Fibroblast of peridontal ligament (primary cell): Measurements from ENCODE around the gene MYBPC1.
"Not testable (repeated sequence)": the region's sequence is repeated elsewhere in the genome, so short reads cannot be mapped to it uniquely, and the experiment has no call there.

Source experiments
- DNase-seq: peaks from one replicate; pipeline ENCODE4 v3.0.0-alpha.2; 2010; ENCODE audit errors: extremely low read depth

Gene MYBPC1, protein sequence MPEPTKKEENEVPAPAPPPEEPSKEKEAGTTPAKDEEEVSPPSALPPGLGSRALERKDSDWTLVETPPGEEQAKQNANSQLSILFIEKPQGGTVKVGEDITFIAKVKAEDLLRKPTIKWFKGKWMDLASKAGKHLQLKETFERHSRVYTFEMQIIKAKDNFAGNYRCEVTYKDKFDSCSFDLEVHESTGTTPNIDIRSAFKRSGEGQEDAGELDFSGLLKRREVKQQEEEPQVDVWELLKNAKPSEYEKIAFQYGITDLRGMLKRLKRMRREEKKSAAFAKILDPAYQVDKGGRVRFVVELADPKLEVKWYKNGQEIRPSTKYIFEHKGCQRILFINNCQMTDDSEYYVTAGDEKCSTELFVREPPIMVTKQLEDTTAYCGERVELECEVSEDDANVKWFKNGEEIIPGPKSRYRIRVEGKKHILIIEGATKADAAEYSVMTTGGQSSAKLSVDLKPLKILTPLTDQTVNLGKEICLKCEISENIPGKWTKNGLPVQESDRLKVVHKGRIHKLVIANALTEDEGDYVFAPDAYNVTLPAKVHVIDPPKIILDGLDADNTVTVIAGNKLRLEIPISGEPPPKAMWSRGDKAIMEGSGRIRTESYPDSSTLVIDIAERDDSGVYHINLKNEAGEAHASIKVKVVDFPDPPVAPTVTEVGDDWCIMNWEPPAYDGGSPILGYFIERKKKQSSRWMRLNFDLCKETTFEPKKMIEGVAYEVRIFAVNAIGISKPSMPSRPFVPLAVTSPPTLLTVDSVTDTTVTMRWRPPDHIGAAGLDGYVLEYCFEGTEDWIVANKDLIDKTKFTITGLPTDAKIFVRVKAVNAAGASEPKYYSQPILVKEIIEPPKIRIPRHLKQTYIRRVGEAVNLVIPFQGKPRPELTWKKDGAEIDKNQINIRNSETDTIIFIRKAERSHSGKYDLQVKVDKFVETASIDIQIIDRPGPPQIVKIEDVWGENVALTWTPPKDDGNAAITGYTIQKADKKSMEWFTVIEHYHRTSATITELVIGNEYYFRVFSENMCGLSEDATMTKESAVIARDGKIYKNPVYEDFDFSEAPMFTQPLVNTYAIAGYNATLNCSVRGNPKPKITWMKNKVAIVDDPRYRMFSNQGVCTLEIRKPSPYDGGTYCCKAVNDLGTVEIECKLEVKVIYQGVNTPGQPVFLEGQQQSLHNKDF

DNA sequence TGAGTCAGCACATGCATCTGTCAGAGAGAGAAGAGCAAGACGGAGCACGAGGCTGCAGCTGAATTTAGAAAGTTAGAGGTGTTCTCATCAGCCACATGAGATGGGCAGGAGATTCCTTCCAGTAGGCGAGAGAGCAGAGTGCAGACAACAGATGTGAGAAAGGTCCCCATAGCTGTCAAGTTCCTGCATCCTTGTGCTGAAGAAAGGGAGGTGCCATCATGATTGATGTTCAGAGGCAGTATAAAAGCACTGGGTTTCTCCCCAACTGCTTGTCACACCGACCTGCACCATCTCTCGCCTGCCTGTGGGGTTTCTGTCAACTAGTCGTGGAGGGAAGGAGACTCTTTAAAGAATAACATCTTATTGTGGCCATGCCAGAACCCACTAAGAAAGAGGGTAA lies at the start of gene MYBPC1:
MYBPC1 (plus strand) TSS at position 272 of the 400 bp plus-strand sequence; CDS start at position 372, 100 bp downstream.
- DNase-seq = no peak

DNA sequence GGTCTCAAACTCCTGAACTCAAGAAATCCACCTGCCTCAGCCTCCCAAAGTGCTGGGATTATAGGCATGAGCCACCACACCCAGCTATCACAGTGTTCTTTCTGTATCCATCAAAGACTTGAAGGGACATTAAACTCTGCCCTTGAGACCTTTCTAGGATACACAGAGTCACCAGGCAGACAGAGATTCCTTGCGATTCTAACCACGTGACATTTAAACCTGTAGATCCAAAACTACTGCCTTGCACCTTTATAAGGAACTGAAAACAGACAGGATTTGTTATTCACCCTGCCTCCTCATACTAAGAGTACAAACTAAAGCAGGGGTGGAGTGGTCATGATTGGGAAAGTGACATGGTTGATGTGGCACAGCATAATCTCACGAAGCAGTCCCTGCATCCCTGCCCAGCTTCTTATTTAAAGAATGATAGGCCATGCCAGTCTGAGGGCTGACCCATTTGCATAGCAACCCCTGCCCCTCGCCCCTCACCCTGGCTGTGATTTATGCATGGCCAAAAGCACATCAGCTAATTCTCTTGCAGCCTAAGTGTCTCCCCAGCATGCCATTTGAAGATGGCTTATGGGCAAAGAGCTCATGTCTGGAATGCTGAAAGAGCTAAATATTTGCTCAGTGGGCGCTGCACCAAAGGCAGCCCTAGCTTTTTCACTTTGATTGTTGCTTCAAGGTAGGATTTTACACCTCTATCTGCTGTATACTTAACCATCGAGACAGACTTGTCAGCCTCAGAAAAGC lies 43.2 kb upstream of the MYBPC1 start:
- no peak for DNase-seq

DNA sequence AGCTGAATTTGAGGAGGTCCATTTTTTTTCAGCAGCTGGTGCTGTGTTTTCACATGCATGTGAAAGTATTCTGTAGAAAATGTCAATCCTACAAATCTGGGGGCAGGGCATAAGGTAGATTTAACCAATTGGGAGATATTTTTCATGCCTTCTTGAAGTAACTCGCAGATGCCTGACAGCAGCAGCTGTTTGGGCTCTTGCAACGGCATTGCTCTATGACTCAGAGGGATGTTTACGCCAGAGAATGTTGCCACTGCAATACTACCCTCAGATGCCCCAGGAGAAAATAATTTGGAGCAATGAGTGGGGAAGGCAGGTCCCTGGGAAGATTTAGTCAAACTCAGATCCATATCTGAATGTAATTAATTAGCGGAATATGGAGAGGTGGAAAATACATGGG lies 42.5 kb upstream of the MYBPC1 start:
- peak; percentile 18 for DNase-seq

DNA sequence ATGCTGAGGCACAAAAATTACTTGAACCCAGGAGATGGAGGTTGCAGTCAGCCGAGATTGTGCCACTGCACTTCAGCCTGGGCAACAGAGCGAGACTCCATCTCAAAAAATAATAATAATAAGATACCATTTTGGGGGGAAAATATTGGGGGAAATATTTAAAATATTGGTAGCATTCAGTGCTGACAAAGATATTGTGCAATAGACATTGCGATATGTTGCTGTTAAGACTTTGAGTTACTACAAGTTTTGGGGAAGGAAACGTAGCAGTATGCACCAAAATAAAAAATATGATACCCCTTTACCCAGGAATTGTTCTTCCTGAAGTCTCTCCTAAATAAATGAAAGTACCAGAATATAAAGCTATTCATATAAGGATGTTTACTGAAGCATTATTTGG lies 37.7 kb upstream of the MYBPC1 start:
- no peak for DNase-seq

DNA sequence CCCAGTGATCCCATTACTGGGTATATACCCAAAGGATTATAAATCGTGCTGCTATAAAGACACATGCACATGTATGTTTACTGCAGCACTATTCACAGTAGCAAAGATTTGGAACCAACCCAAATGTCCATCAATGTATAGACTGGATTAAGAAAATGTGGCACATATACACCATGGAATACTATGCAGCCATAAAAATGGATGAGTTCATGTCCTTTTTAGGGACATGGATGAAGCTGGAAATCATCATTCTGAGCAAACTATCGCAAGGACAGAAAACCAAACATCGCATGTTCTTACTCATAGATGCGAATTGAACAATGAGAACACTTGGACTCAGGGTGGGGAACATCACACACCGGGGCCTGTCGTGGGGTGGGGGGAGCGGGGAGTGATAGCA lies 36.0 kb upstream of the MYBPC1 start:
- not testable (repeated sequence) for DNase-seq

DNA sequence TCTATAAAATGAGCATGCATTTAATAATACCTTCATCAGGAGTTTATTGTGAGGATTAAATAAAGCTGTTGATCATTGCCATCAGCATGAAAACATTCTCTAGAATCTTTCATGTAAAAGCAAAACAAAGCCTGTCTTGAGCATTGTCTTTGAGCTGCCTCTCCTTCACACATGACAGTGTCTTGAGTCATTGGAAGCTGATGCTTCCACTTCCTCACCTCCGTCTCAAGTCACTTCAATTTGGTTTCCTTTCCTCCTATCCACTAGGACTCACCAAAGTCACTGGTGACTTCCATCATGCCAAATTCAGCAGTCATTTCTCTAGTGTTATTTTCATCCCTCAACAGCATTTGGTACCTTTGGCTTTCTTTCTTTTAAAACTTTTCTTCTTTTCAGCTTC lies 31.6 kb upstream of the MYBPC1 start:
- DNase-seq = no peak

DNA sequence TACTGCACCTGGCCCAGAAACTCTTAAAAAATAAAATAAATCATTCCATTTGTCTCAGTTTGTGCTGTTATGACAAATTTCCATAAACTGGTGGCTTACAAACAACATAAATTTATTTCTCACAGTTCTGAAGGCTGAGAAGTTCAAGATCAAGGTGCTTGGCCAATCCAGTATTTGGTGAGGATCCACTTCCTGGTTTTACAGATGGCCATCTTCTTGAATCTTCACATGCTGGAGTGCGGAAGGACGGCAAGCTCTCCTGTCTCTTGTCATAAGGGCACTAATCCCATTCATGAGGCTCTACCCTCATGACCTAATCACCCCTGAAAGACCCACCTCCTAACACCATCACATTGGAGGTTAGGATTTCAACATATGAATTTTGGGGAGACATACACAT lies 29.9 kb upstream of the MYBPC1 start:
- no peak for DNase-seq

DNA sequence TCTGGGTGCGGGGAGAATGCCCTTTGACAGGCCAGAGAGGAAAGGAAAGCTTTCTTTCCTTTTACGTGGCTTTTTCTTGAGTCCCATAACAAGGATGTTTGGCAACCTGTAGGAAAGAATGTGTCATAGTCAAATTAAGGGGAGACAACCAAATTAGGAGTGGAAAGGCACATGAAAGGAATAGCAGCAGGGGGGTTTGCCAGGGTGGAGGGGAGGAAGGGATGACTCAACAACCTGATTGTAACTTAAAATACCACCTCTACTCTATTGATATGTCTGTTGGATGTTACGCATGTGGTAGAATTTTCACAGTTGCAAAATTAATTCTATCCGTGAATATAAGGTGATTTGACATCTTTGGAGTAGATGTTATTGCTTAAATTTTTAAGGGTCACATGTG lies 28.5 kb upstream of the MYBPC1 start:
- DNase-seq = no peak

DNA sequence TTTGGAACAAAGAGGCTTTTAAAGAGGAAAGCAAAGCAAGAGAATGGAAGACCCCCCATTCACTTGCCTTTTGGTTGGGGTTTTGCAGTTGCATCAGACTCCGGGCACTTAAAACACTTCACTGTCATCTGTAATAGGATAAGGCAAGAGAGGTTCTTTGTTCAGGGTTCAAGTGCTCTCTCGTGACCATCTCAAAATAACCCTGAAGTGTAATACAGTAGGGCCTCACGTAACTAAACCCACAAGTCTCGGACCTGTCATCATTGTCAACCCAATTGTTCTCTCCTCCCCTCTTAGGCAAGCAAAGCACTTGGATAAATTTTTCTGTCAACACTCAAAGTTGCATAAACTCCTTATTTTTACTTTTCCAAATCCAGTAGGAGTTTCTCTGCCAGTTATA lies 26.9 kb upstream of the MYBPC1 start:
- no peak for DNase-seq

DNA sequence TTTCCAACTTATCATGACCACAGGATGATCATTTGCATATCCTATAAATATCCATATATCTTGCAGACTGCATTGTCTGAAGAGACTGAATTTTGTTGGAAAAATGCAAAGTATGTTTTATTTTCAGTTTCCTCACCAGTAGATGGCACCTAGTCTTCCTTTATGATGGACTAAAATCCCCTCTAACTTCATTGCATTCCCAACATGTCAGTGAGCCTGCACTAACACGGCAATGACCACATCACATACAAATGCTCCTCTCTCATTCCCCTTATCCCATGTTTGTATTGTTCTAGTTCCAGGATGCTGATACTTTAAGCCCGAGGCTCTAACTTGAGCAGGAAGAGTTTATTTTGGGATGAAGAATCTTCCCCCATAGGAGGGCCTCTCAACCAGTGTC lies 24.7 kb upstream of the MYBPC1 start:
- peak; percentile 51 for DNase-seq

DNA sequence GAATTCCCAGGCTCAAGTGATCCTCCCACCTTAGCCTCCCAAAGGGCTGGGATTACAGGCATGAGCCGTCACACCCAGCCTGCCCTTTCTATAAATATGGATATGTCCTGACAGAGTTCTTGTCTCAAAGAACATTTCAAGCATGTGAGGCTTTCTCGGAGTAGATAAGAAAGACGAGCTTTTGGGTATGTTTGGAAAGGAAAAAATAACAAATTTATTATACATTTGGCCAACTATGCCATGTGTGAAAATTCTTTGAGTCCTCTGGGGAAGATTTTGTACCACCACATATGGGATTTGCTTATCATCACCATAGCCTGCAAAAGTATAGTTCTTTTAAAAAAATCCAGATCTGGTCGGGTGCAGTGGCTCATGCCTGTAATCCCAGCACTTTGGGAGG lies 23.7 kb upstream of the MYBPC1 start:
- DNase-seq = no peak

DNA sequence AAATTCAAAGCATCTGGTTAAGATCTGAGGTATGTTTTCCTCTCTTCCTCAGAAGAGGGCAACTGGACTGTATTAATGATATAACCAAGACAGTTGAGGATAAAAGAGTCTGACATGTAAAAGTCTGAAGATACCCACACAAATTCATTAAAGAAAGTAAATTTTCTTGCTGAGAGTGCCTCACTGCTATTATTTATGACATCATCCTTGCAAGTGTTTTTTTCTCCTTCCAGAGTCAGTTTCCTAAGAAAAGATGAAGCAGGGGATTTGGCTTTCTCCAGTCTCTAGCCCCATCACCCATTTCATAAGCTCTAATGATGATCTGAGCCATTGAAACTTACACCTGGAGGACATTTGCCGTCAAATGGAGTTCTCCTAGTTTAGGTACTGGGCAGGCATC lies 21.0 kb upstream of the MYBPC1 start:
- DNase-seq = no peak

DNA sequence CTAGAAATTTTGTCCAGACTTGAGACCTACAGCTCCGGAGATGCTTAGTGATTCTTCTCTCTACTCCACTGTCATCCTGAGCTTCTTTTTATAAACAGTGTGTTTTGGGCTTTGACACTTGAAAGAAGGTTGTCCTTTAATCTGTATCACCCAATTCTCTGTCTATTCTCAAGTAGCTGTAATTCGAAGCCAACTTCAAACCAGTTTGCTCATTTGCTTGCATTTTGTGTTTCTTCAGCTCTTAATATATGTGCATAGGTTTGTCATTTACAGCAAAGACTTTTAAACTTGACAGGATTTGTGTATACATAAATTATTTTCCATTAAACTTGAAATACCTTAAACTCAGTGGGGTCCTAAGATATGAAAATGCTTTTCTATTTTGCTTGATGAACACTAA lies 16.4 kb upstream of the MYBPC1 start:
- DNase-seq = no peak

DNA sequence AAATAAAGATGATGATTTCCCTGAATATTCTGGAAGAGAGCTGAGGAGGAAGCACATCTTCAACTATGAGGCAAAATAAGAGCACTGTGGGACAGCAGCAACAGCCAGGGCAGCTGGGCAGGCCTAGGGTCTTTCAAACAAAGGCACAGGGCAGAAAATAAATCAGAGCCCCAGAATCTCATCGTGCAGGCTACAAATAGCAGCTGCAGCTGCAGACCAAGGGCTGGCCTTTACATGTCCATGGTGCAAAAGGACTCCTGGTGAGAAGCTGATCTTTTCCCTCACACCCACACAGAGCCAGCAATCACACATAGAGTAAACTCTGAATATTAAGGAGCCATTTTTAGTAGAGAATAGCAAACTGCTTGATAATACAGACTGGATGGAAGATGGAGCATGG lies 13.6 kb upstream of the MYBPC1 start:
- no peak for DNase-seq

DNA sequence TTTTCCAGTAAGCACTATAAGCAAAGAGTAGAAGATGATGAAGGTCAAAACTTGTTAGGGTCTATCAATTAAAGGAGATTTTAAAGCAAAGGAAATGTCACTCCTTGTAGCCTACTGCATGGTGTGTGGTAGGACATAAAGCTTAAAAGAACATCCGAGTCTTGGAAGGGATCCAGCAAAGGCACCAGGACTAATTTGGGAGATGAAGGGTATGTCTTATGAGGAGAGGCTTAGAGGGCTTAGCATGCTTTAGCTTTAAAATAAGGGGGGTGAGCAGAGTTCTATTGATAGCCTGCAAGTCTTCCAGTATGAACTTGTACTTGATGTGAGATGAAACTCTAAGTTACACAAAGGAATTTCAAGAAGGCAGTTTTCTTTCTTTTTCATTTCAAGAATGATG lies 11.8 kb upstream of the MYBPC1 start:
- no peak for DNase-seq

DNA sequence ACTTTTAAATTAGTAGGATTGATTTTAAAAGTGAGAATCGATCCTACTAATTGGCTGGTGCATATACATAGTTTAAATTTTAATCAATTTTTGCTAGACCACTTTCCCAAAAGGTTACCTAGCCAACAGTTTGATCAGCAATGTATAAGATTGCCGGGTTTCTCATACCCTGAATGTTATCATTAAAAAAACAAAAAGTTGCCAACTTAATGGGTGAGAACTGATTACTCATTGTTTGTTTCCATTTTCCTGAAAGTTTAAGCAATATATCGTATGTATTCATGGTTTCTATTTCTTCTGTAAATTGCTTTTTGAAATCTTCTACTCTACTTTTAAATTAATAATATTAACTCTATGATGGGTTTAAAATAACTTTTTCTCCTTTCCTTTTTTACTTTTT lies 4.4 kb upstream of the MYBPC1 start:
- no peak for DNase-seq

DNA sequence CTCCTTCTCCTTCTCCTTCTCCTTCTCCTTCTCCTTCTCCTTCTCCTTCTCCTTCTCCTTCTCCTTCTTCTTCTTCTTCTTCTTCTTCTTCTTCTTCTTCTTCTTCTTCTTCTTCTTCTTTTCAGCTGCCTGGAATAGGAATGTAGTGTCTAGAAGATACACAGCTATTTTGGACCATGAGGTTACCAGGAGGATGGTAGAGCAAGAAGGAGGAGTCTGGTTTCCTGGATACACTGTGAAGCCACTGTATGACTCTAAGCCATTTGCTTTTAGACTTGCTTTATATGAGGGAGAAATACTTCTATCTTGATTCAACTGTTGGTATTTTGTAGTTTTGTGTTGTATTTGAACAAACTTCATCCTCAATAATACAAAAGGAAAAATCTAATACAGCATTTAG lies 3.0 kb upstream of the MYBPC1 start:
- no peak for DNase-seq

DNA sequence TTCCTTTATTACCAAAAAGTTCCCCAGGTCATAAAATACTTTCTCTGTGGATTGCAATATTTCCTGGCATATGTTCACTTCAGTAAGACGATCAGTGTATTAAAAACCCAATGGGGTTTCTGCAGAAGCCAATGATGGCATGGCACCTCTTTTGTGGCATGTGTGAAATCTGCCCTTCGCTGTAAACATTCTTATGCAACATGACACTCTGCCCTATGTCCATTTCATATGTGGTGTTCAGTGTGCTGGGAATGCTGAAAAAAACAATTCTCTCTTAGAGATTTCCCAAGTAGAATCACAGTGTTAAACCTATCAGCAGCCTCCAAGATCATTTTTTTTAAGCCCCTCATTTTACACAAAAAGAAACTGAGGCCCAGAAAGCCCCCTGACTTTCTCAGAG lies 2.3 kb upstream of the MYBPC1 start:
- DNase-seq = no peak

DNA sequence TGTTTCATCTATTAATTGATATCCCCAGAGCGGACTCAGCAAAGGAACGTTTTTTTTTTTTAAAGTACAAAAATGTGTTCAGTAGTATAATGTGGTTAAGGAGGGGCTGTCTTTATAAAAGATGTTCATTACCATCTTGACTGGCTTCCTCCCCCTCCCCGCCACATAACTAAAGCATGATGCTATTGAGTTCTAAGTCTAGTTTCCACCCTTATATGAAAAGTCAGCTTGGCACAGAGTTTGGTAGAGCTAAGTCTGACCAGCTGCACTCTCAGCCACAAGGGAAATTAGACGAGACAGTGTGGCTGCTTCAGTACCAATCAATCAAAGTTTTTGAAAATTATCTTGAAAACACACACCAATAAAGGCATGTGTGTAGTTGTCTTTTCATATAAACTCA lies 1.9 kb upstream of the MYBPC1 start:
- DNase-seq = no peak

DNA sequence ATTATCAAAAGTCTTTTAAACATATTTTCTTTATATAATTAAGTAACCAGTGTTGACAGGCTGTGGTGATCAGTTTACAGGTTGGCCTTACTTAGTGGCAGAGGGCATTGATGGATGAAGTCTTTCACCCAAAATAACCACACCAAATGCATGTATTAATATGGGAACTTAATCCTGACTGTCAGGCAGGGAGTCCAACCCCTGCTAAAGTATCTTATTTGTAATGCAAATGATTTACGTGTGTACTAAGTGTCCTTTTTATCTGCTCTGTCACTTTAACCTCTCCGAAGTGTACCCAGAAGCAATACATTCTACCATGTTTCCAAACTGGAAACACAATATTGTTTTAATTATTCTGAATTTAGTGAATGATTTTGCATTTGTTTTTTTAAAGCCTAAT lies 1.4 kb downstream of the MYBPC1 start:
- DNase-seq = no peak

DNA sequence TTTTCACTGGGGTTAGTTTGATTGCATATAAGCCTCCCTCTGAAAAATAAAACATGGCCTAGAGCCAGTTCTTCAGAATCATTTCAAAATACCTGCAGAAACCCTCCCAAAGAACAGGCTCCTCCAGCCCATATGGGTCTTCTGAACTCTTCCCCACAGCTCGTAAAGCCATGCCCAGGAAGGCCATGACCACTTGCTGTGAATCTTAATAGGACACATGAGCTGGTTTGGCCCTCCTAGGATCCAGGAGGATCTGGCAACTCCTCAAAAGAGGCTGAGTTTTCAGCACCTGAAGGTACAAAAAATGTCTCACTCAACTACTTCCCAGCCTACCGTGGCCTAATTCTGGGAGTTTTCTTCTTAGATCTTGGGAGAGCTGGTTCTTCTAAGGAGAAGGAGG lies 2.4 kb downstream of the MYBPC1 start:
- no peak for DNase-seq

DNA sequence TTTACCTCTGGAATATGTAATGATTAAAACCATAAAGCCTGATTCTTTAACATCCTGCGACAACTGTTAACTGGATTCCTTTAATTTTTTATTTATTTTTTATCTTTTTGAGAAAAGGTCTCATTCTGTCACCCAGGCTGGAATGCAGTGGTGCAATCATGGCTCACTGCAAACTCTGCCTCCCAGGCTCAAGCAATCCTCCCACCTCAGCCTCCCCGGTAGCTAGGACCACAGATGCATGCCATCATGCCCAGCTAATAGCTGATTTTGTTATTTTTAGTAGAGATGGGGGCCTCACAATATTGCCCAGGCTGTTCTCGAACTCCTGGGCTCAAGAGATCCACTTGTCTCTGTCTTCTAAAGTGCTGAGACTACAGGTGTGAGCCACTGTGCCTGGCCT lies 3.7 kb downstream of the MYBPC1 start:
- no peak for DNase-seq
